Choroid plexus epithelial cell (primary cell): Measurements from ENCODE around the gene RTN3.

Experiments
- DNase-seq: peaks from one replicate; pipeline ENCODE4 v3.0.0-alpha.2; 2010; ENCODE audit warnings: low read depth
- H3K4me3 ChIP-seq: 2 replicates; pipeline ENCODE4 v1.5.1; 2011; ENCODE audit warnings: low read depth, mild to moderate bottlenecking, control low read depth, low read length, moderate library complexity
- TF ChIP-seq, protein P1 (sequence below): conservative IDR thresholded peaks from 2 replicates; pipeline ENCODE4 v1.5.1; 2011; ENCODE audit warnings: low read depth, mild to moderate bottlenecking, control low read depth, inconsistent platforms, low read length, moderate library complexity

Gene RTN3

DNA sequence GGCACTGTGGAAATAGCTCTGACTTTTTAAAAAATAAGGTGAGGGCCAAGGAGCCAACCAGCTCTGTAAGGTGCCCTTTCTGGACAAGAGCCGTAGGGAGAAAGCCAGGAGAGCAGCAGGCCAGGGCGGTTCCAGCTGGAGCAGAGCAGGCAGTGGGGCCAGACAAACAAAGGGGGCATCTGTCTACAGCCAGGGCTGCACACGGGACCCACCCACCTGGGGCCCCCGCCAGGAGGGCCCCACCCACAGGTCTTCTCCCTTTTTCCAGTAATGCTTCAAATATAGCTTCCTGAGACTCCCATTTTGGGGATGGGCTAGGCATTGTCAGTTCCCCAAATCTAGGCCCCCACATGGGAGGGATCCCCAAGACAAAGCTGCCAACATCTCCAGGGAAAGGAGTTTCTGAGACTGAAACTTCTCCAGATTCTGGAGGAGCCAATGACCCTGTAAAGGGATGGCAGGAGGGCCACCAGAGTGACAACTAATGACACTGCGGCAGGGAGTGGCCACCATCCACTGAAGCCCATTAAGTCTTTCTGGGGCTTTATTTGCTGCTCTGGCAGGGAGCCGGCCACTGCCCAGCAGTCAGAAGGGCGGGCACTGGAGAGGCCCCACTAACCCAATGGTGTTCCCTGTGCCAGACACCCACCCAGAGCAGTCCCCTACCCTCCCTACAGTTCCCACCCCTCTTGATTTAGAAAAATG is 85.4 kb downstream of the RTN3 start:
- TF ChIP-seq, protein P1, sequence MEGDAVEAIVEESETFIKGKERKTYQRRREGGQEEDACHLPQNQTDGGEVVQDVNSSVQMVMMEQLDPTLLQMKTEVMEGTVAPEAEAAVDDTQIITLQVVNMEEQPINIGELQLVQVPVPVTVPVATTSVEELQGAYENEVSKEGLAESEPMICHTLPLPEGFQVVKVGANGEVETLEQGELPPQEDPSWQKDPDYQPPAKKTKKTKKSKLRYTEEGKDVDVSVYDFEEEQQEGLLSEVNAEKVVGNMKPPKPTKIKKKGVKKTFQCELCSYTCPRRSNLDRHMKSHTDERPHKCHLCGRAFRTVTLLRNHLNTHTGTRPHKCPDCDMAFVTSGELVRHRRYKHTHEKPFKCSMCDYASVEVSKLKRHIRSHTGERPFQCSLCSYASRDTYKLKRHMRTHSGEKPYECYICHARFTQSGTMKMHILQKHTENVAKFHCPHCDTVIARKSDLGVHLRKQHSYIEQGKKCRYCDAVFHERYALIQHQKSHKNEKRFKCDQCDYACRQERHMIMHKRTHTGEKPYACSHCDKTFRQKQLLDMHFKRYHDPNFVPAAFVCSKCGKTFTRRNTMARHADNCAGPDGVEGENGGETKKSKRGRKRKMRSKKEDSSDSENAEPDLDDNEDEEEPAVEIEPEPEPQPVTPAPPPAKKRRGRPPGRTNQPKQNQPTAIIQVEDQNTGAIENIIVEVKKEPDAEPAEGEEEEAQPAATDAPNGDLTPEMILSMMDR: no peak
- no peak for DNase-seq
- H3K4me3 ChIP-seq: peak overlapping the region; percentile 65

DNA sequence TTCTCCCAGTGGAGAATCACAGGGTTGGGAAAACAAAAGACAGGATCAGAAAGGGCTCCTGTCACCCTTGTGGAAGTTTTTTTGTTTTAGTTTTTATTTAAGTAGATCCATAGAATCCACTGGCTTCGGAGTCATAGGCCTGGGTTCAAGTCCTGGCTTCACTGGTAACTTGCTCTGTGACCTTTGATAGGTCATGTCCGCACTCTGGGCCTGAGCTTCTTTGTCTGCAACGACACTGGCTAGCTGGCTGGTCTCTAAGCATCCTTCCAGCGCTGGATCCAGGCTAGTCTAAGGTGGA is 85.9 kb downstream of the RTN3 start:
- TF ChIP-seq, protein P1: no peak
- H3K4me3 ChIP-seq: peak overlapping the region; percentile 65
- DNase-seq: no peak

DNA sequence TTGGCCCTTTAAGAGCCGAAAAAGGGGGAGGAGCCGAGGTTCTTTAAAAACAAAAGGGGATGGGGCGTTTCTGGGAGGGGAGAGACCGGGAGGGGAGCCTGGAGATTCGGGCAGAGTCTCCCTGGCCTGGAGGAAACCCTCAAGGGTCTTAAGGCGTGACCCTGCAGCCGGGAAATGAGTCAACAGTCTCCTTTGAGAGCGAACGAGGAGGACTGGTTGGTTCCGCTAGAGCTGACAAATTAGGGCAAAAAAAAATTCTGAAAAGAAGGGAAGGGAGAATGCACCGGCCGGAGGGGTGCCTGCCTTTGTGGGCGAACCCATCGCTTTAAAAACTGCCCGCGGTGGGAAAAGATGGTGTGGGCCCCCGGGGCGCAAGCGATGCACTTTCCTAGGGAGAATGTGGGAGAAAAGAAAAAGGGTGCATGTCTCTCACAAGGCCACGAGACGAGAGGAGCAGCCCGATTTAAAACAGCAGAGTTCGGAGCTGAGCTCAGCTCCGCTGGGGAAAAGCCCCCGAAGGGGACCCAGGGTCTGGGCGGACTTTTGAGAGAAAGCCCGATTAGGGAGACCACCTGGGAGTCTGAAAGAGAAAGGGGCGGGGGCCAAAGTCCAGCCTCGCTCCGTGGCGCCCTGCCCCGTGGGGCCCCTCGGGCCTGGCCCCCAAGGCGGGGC is 86.4 kb downstream of the RTN3 start:
- peak; percentile 82 for DNase-seq
- H3K4me3 ChIP-seq: peak overlapping the region; percentile 65
- TF ChIP-seq, protein P1: peak; percentile 7

DNA sequence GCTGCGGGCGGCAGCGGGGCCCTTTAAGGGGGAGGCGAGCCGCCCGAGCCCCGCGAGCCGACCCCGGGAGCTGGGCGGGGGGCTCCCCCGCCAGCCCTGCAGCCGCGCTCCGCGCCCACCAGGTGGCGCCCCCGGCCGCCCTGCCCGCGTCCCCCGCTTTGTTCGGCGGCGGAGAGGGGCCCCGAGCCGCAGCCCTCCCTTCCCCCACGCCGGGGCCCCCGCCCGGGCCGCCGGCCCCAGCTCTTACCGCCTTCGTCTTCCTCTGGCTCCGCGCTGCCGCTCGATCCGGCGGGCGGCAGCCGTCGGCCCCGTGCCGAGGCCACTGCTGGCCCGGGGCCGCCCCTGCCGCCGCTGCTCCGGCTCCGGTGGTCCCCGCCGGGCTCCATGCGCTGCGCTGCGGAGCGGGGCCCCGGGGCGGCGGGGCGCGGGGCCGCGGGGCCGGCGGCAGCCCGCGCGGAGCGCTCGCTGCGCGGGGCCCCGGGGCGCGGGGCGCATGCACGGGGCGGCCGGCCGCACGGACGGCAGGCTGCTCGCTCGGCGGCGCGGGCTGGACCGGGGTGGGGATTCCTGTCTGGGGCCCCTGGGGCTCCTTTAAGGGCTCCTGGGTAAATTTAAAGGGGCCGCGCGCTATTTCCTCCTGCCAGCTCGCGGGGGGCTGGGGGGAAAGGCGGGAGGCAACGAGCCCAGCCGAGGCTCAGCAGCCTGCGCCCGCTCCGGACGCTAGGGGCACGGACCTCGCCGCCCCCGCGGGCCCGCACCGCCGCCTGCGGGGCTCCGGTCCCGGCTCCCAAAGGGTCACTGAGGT is 87.1 kb downstream of the RTN3 start, which contains the start of gene ZFTA:
TSS of gene ZFTA (minus strand) at position 539 of the 805 bp plus-strand sequence. CDS start at position 386, 153 bp downstream.
- peak within 1 kb of the TSS; percentile 65 for H3K4me3 ChIP-seq
- peak; percentile 62 for DNase-seq
- TF ChIP-seq, protein P1: peak; percentile 33

DNA sequence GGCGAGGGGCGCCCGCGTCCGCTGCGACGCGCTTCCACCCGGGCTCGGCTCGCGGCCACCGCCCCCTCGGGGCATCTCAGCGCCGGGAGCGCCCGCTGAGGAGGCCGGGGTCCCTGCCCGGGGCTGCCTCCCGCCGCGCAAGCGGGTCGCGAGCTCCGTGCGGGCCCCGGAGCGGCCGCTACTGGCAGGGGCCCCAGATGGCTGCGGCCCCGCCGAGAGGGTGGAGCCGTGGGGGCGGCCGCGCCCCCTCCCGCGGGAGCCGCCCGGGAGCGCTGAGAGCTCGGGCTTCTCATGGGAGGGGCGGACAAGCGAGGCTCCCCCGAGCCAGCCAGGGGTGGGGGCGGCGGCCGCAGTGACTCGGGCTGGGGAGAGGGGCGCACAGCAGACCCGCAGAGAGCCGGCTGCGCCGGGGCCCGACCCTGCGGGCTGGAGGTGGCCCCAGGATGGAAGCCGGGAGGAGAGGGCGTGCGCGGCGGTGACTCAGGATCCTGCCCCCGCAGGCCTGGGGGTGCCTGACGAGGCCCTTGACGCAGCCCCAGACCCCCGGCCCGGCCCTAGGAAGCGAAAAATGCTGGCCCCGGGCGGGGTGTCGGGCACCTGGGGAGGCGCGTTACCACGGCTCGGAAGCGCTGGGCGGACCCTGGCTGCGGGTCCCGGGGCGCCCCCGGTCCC is 87.9 kb downstream of the RTN3 start:
- H3K4me3 ChIP-seq: peak overlapping the region; percentile 65
- peak; percentile 24 for DNase-seq
- TF ChIP-seq, protein P1: no peak

DNA sequence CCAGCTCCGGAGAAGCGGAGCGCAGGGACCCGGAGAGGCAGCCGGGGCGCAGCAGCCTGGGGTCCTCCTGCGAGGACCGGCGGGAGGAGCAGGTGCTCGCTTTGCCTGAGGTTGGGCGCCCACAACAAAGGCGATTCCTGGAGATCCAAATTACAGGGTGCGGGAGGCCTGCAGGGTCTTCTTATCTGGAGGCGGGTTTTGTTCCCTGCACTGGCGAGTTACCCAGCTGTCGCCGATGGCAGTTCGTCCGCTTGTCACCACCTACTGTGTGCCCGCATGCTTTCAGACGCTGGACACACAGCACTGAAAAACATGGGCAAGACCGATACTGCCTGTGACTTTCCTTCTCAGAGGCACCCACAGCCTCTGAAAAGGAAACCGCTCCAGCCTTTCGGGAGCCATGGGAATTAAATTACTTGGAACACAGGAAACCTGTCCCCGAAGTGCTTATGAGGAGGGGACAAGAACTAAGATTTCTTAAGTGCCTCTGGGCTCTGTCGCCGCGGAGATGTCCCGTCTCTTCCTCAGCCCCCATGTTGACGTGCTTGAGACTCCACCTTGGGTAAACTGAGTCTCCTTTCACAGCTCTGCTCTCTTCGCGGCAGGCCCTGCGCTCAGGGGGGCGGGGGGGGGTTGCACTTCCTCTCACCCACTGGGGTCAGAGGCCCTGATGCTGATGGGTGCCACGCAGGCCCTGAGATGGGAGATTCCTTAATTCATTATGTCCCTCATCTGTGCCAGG is 88.6 kb downstream of the RTN3 start:
- peak overlapping the region; percentile 65 for H3K4me3 ChIP-seq
- peak; percentile 22 for DNase-seq
- TF ChIP-seq, protein P1: no peak
